Stimulated activated CD8-positive, alpha-beta memory T cell treated with anti-CD3 and anti-CD28 coated beads, Interleukin-4, amount 100 ng/mL, for 48 hours (primary cell): ENCODE data around the gene CCDC93.
"Not testable (repeated sequence)": the region's sequence is repeated elsewhere in the genome, so short reads cannot be mapped to it uniquely, and the experiment has no call there.

ENCODE experiments used
- DNase-seq: peaks from one replicate; pipeline ENCODE4 v3.0.0-alpha.2; 2020

Gene CCDC93

DNA sequence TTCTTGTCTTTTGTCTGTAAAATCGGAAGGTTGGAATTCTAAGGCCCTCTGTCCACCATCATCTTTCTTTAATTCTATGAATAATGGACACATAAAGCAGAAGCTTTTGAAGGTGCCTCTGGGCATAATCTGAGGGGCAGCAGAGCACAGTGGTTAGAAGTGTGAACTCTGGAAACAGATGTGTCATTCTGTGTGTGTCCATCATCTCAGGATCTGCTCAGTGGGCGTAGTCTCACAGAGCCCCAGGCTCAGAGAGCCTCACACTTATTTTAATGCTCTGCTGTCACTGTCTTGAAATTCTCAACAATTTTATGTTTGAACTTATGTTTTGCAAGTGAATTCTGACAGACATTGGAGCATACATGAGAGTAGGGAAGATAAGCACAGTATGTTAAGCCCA is 31.0 kb upstream of the CCDC93 start:
- DNase-seq = no peak

- no peak for DNase-seq
Measured at GRCh38 chr2:118044103-118044716, 30.3 kb upstream of the CCDC93 start.

DNA sequence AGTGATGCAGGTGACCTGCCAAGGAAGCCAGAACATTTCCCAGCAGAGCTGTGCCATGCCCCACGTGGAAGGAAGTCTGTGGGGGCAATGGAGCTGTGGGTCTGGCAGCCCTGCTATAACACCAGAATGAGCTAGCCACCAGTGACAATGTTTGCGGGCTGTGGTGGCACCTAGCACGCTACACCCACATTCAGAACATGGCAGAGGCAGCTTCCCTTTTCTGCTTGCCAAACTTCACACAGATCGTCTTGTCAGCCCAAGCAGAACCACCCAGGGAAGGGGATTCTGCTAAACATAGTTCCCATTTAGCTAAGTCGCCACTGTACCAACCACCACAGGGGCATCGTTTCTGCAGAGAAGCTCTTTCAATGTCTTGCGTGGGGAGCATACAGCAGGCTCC is 27.0 kb upstream of the CCDC93 start:
- no peak for DNase-seq

GRCh38 chr2:118032169-118033013 is 18.5 kb upstream of the CCDC93 start:
- DNase-seq = peak; percentile 61

- DNase-seq = no peak
Measured at GRCh38 chr2:118031566-118031965, 17.7 kb upstream of the CCDC93 start.

DNA sequence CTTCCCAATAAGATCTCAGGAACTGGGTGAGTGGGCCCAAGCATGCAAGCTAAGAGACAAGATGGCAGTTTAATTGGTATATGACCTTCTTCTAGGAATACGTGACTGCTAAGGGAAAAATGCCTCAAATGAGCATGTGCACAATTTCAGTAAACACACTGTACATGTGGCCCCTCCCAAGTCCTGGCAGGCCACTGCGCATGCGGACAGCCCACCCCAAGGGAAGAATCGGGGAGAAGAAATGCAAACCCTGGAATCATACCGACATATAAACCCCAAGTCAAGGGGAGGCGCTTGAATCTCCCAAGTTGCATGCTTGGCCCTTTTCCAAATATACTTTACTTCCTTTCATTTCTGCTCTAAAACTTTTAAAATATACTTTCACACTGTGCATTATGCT is 15.2 kb upstream of the CCDC93 start:
- DNase-seq = no peak

DNA sequence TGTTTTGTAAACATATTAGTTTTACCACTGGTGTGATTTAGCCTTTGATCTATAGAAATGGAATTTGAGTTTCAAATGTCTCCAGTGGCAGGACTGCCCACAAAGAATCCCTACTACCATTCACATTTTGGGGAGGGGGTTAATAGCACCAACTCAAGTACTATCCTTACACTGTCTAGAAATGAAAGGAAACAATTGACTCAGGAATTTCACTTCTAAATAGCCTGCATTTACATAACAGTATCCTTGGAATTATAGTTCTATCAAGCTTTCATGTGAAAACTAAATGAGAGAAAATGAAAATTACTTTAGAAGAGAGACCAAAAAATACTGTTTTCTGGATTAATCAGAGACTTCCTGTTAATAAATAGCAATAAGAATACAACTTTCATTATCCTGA is 7.5 kb upstream of the CCDC93 start:
- no peak for DNase-seq

- DNase-seq = no peak
Measured at GRCh38 chr2:118019821-118020220, 6.0 kb upstream of the CCDC93 start.

- DNase-seq = no peak
Measured at GRCh38 chr2:118016911-118017310, 3.0 kb upstream of the CCDC93 start.

- not testable (repeated sequence) for DNase-seq
Measured at GRCh38 chr2:118015761-118016160, 1.9 kb upstream of the CCDC93 start.

GRCh38 chr2:118014492-118014824 is 588 bp upstream of the CCDC93 start:
- peak; percentile 25 for DNase-seq

DNA sequence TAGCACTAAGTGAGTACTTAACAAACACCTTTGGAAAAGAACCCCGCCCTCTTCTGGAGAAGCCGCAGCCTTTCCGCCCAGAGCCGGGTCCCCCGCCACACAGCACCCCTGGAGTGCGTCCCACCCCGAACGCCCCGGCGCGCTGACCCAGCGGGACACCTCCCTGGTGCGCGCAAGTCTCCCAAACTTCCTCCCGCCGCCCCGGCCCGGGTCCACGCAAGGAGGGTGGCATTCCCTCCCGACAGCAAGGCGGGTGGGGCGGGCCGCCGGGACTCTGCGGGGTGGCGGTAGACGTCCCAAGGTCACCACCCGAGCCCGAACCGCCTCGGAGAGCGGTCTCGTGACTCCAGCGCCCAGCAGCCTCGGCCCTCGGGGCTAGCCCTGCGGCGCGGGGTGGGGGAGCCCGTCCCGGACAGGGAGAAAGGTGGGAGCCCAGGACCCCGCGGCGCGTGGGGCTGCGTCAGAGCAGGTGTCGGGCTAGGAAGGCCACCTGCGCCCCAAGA is 598 bp downstream of the CCDC93 start:
- peak; percentile 52 for DNase-seq

DNA sequence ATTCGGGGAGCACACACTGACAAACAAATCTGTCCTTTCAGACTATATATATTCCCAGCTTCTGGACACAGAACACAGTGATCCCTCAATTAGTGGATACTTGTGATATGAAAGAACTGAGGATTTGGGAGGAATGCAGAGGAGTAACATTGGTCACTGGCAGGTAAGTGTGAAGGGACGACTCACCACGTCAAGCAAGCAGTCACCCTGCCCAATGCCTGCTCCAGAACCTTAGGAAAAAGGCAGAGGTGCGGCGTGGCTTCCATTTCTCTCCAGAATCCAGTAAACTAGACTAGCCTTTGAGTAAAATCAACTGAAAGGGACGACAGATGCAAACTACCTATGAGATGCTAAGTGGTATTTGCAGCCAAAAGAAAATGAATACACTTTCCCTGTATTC is 1.1 kb downstream of the CCDC93 start:
- no peak for DNase-seq

- DNase-seq = no peak
Measured at GRCh38 chr2:118010473-118010872, 3.4 kb downstream of the CCDC93 start.

GRCh38 chr2:118006861-118007260 is 7.0 kb downstream of the CCDC93 start:
- no peak for DNase-seq

DNA sequence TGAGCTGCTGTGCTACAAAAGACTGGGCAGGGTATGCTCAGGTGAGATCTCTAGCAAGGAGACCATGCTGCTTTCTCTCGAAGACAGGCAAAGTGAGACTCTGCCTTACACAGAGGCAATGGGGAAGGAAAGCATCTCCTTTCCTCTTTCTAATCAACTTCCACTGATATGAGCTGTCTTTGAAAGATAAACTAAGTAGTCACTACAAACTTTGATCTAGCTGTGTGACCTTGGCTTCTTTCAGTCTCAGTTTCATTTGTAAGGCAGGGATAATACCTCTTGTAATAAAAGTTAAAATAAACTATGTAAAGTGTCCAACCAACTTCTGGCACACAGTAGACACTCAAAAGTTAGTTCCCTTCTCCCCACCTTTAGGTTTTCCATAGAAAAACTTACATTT is 7.5 kb downstream of the CCDC93 start:
- DNase-seq = no peak

DNA sequence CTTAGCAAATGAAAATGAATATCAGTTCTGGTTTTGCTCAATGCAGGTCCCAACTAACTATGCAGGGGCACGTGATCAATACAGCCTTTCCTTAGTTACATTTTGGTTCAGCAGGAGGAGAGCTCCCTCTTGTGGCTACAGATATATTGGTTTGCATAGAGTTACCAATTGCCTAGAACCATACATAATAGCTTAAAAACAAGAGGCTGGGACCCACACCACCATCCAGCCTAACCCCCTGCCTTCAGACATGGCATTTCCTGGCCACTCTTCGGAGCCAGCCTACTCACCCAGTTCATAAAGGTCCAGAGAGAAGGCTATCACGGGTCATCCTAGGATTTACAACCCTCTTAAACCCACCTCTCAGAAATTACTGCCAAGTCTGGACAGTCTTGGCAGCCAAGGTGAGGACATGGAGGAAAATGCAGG is 10.5 kb downstream of the CCDC93 start:
- DNase-seq = peak; percentile 51

DNA sequence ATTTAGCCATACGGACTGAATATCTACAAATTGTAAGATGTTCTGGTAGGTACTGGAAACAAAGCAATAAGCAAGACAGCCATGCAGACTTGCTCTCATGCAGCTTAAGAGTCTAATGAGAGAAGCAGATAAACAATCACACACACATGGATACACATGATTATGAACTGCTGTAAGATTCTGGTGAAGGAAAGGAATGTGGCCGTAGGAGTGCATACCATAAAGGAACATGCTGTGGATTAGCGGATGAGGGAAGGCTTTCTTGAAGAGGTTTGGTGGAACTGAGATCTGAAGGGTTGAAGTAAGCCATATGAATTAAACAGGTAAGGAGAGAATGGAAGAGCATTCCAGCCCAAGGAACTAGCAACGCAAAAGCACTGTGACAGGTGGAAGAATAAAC is 13.8 kb downstream of the CCDC93 start:
- DNase-seq = no peak

DNA sequence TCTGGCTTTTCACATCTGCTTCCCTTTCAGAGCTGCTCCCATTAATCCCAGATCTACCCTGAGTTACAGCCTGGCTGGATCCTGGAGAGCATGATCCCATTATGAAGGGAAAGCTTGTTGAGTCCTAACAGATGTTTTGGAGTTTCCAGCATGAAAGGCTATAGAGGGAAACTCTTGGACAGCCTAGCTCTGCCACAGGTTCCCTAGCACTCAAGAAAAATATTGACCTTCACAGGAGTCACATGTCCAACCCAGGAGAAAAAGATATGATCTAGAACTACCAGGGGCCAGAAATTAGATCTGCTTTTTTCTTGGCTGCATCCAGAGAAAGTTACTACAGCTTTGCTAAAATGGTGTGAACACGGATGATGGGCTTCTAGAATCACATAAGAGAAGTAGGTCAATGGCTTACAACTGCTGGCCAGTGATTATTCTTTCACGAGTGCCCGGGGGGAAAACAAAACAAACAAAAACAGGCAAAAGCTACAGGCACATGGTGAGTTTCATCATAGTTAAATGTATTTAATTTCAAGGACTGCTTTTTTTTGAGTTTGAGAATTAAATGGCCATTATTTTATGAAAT is 15.9 kb downstream of the CCDC93 start:
- DNase-seq = no peak

GRCh38 chr2:117996525-117996924 is 17.3 kb downstream of the CCDC93 start:
- no peak for DNase-seq

DNA sequence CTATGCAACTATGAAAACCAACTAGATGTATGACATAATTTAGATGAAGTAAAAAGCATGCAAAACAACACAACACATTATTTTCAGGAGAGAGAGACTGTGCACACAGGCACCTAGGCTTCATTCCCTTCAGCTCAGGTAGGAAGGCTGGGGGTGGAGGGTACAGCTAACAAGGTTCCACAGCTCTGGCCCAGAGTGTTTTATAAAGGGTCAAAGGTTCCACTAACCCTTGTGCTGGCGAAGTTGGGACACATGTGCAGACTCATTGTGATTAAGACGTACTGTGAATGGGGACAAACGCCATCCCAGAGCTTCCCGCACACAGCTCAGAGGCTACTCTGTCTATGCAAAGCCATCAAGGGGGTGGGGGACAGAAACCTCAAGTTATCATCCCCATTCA is 19.1 kb downstream of the CCDC93 start:
- no peak for DNase-seq

GRCh38 chr2:117989854-117990438 is 23.9 kb downstream of the CCDC93 start:
- no peak for DNase-seq

- no peak for DNase-seq
Measured at GRCh38 chr2:117987121-117987520, 26.7 kb downstream of the CCDC93 start.

GRCh38 chr2:117985092-117985491 is 28.8 kb downstream of the CCDC93 start:
- DNase-seq = no peak
